Natural killer cell (primary cell): Measurements from ENCODE around the gene ABCG1. TPM values are rescaled to one million over a fixed set of nuclear protein-coding genes. Genes with fewer than 3 reads are reported as not detected.

ENCODE experiments used
- ATAC-seq, 3 donors: fragments of 150-1000 bp in 2 of 3; fragments of 200-7000 bp in 1 of 3; cut with Tn5 transposase; 1 replicate in 1 of 3; 2 replicates in 2 of 3; pipeline ENCODE4 v1.10.0; 2021; ENCODE audit warnings: mild to moderate bottlenecking in 2 of 3, moderate library complexity in 2 of 3
- DNase-seq, 2 donors: peaks; one replicate each; pipeline versions ENCODE4 v3.0.0 to v3.0.0-alpha.2; 2013 to 2021; ENCODE audit warnings: mixed read lengths in 1 of 2
- H3K27ac ChIP-seq: one replicate; pipeline ENCODE4 v1.5.1; 2013; ENCODE audit warnings: mild to moderate bottlenecking, low read length
- H3K27me3 ChIP-seq: one replicate; pipeline ENCODE4 v1.6.1; 2013; ENCODE audit warnings: low read length; ENCODE audit not compliant: control insufficient read depth, insufficient read depth
- H3K36me3 ChIP-seq: one replicate; pipeline ENCODE4 v1.6.1; 2013; ENCODE audit warnings: low read length; ENCODE audit not compliant: control insufficient read depth, insufficient read depth
- H3K4me1 ChIP-seq: one replicate; pipeline ENCODE4 v1.6.1; 2013; ENCODE audit warnings: low read length; ENCODE audit not compliant: control insufficient read depth, insufficient read depth
- H3K4me3 ChIP-seq: one replicate; pipeline ENCODE4 v1.5.1; 2013; ENCODE audit warnings: low read length
- H3K9me3 ChIP-seq: one replicate; pipeline ENCODE4 v1.6.1; 2013; ENCODE audit warnings: low read length; ENCODE audit not compliant: control insufficient read depth, insufficient read depth
- H3K27ac Mint-ChIP-seq, 2 donors: one replicate each; pipeline ENCODE4 v1.8.0; 2022; ENCODE audit warnings: mild to moderate bottlenecking in 2 of 2, mixed read lengths in 2 of 2, moderate library complexity in 1 of 2
- H3K27me3 Mint-ChIP-seq, 2 donors: one replicate each; pipeline ENCODE4 v1.8.0; 2022; ENCODE audit warnings: low read depth in 2 of 2, mixed read lengths in 2 of 2
- H3K36me3 Mint-ChIP-seq: one replicate; pipeline ENCODE4 v1.8.0; 2022; ENCODE audit warnings: mixed read lengths
- H3K4me1 Mint-ChIP-seq, 2 donors: one replicate each; pipeline ENCODE4 v1.8.0; 2022; ENCODE audit warnings: mixed read lengths in 2 of 2
- H3K4me3 Mint-ChIP-seq: one replicate; pipeline ENCODE4 v1.8.0; 2022; ENCODE audit warnings: mild to moderate bottlenecking, moderate library complexity, mixed read lengths
- H3K9me3 Mint-ChIP-seq, 2 donors: one replicate each; pipeline ENCODE4 v1.8.0; 2022; ENCODE audit warnings: mixed read lengths in 2 of 2
- WGBS: methylation state at CpG from one replicate; pipeline ENCODE4 v1.1.7; 2013; ENCODE audit warnings: missing lambda C conversion rate; ENCODE audit not compliant: insufficient coverage; 5-methylcytosine and 5-hydroxymethylcytosine counted together
- intact Hi-C: fragments of 100-400 bp; cut with micrococcal nuclease; formaldehyde crosslinking; loops from one replicate; pipeline ENCODE4 v1.14.2; 2022
- total RNA-seq, 4 donors: library from RNA; stranded (reverse); fragments of 120-200 nt in 1 of 4; gene quantifications; one replicate each; pipeline versions ENCODE4 v1.2.3 to v1.2.4, GENCODE V29; 2013 to 2022
- TF ChIP-seq, protein P1 (sequence below): fragments of 200-600 bp; IDR thresholded peaks from one replicate; pipeline ENCODE4 v1.8.0; 2022; ENCODE audit warnings: antibody characterized with exemption

The ABCG1 gene
- total RNA-seq, 3 donors from 2014 or later (not counting 1 experiment from before 2014, with no cell fraction given) = 10.4 to 14.7 (median 13.8) TPM

DNA sequence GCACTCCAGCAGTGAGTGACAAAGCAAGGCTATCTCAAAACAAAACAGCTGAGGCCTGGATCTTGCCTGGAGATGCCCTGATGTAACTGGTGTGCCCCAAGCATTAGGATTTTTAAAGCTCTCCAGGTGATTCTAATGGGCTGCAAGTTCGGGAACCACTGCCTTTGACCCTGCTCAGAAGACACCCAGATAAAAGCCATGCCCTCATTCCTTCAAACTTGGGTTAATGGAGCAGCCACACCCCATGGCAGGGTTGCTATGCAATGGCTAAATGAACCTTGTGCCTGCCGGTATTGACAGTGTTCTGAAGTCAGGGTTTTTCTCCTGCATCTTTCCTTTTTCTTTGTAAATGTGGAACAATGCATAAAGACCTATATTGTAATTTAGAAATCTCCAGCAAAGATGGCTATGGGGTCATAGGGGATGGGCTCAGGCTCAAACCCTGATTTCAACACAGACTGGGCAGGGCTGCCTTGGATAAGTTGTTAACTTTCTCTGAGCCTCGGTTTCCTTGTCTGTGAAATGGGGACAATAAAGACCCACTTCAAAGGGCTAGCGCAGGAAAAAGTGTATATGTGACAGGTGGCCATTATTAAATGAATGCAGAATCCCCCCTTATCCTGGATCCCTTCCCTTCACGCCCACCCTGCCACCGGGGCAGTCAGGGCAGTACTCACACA lies 95.8 kb downstream of the ABCG1 start:
- no peaks in the 10 kb centered on the region for H3K27me3 ChIP-seq
- TF ChIP-seq, protein P1, sequence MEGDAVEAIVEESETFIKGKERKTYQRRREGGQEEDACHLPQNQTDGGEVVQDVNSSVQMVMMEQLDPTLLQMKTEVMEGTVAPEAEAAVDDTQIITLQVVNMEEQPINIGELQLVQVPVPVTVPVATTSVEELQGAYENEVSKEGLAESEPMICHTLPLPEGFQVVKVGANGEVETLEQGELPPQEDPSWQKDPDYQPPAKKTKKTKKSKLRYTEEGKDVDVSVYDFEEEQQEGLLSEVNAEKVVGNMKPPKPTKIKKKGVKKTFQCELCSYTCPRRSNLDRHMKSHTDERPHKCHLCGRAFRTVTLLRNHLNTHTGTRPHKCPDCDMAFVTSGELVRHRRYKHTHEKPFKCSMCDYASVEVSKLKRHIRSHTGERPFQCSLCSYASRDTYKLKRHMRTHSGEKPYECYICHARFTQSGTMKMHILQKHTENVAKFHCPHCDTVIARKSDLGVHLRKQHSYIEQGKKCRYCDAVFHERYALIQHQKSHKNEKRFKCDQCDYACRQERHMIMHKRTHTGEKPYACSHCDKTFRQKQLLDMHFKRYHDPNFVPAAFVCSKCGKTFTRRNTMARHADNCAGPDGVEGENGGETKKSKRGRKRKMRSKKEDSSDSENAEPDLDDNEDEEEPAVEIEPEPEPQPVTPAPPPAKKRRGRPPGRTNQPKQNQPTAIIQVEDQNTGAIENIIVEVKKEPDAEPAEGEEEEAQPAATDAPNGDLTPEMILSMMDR = no peak
- H3K4me3 ChIP-seq = no peak overlapping the region
- DNase-seq (no peak), ATAC-seq (no peak)
- Mint-ChIP-seq H3K9me3 (no peaks in the 10 kb centered on the region), H3K36me3 (no peaks in the 10 kb centered on the region), H3K27me3 (peaks cover 0 to 4% of the 10 kb centered on the region in 2 donors), H3K27ac (no peak overlapping the region), H3K4me1 (peaks cover 6 to 8% of the 10 kb centered on the region in 2 donors), H3K4me3 (no peak overlapping the region)
- no peak overlapping the region for H3K27ac ChIP-seq
- H3K4me1 ChIP-seq = peaks cover 12% of the 10 kb centered on the region
- no peaks in the 10 kb centered on the region for H3K9me3 ChIP-seq
- no peaks in the 10 kb centered on the region for H3K36me3 ChIP-seq
- intact Hi-C loops = no loop called here
- 94% methylated on average over 5 of the region's 6 CpGs for WGBS

- no peak within 1 kb of the TSS for H3K4me3 ChIP-seq
- intact Hi-C loops = no loop called here
- peaks cover 16% of the 10 kb centered on the region for H3K4me1 ChIP-seq
- no peak within 1 kb of the TSS for H3K27ac ChIP-seq
- DNase-seq (no peak), ATAC-seq (no peak)
- Mint-ChIP-seq H3K4me1 (peaks cover 9 to 10% of the 10 kb centered on the region in 2 donors), H3K9me3 (no peaks in the 10 kb centered on the region), H3K36me3 (no peaks in the 10 kb centered on the region), H3K27me3 (peaks cover 0 to under 1% of the 10 kb centered on the region in 2 donors), H3K4me3 (no peak within 1 kb of the TSS), H3K27ac (no peak within 1 kb of the TSS)
- H3K27me3 ChIP-seq = no peaks in the 10 kb centered on the region
- TF ChIP-seq, protein P1 = no peak
- H3K9me3 ChIP-seq = no peaks in the 10 kb centered on the region
- no peaks in the 10 kb centered on the region for H3K36me3 ChIP-seq
- 92% methylated on average over 15 of the region's 15 CpGs for WGBS
Measured at GRCh38 chr21:42315296-42315891, 96.5 kb downstream of the ABCG1 start, which contains the start of gene TFF3. Gene TFF3 (minus strand): TSS chr21:42315409. CDS start chr21:42315374, 35 bp downstream.

DNA sequence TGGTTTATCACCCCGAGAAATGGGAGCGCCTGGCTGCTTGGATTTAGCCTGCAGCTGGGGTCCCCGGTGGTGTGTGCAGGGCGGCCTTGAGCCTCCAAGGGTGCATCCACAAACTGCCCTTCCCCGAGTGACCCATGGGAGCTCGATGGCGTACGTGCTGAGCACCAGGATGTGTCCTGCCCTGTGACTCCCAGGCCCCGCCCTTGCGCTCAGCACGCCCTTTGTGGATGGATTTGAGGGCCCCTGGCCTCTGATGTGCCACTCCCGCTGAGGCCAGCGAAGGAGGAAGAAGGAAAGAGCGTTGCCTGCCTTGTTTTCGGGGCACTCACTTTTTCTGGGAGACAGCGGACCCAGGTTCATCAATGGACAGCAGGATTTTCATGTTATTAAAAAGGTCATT lies 98.0 kb downstream of the ABCG1 start:
- ATAC-seq = no peak
- no peaks in the 10 kb centered on the region for H3K9me3 Mint-ChIP-seq
- intact Hi-C loops = no loop called here

More for the DNA sequence above, 98.0 kb downstream of the ABCG1 start:
- no peak overlapping the region for H3K4me3 Mint-ChIP-seq
- H3K27me3 ChIP-seq = no peaks in the 10 kb centered on the region
- H3K9me3 ChIP-seq = no peaks in the 10 kb centered on the region
- TF ChIP-seq, protein P1 = no peak
- no peak for DNase-seq
- H3K27ac ChIP-seq = no peak overlapping the region
- 94% methylated on average over 16 of the region's 16 CpGs for WGBS
- H3K36me3 ChIP-seq = no peaks in the 10 kb centered on the region
- H3K4me1 ChIP-seq = peaks cover 16% of the 10 kb centered on the region
- no peak overlapping the region for H3K27ac Mint-ChIP-seq
- H3K27me3 Mint-ChIP-seq = peaks cover 0 to 3% of the 10 kb centered on the region in 2 donors
- H3K4me3 ChIP-seq = no peak overlapping the region
- H3K36me3 Mint-ChIP-seq = no peaks in the 10 kb centered on the region
- H3K4me1 Mint-ChIP-seq = peaks cover 9 to 10% of the 10 kb centered on the region in 2 donors
